OCI-LY3 (cell line): ENCODE data around the gene MYOF.
"Not testable (repeated sequence)": the region's sequence is repeated elsewhere in the genome, so short reads cannot be mapped to it uniquely, and the experiment has no call there.

Experiments
- H2AFZ ChIP-seq: fragments of 200-600, 300-600 bp; shearing (Covaris generic); 2 replicates; pipeline ENCODE4 v1.6.0; 2014; ENCODE audit warnings: antibody characterized with exemption, low read depth, low read length
- H3K27ac ChIP-seq: fragments of 200-600, 300-600 bp; sonication (generic); 2 replicates; pipeline ENCODE4 v1.5.1; 2014; ENCODE audit warnings: mild to moderate bottlenecking, low read length, moderate library complexity, mixed read lengths
- H3K27me3 ChIP-seq: fragments of 200-600, 300-600 bp; sonication (generic); 2 replicates; pipeline ENCODE4 v1.6.1; 2014; ENCODE audit warnings: low read depth, low read length, mixed read lengths
- H3K36me3 ChIP-seq: fragments of 200-600, 300-600 bp; sonication (generic); replicated peaks from 2 replicates; pipeline ENCODE3; 2014; ENCODE audit warnings: low read depth, low read length, mixed read lengths
- H3K4me1 ChIP-seq: fragments of 300-600, 200-600 bp; sonication (generic); 2 replicates; pipeline ENCODE4 v1.6.1; 2014; ENCODE audit warnings: low read length, mixed read lengths
- H3K4me2 ChIP-seq: fragments of 200-600, 300-600 bp; sonication (generic); 2 replicates; pipeline ENCODE4 v1.6.1; 2014; ENCODE audit warnings: low read length, mixed read lengths
- H3K4me3 ChIP-seq: fragments of 300-600, 200-600 bp; sonication (generic); 2 replicates; pipeline ENCODE4 v1.5.1; 2014; ENCODE audit warnings: antibody characterized with exemption, mild to moderate bottlenecking, low read length, moderate library complexity
- H3K79me2 ChIP-seq: fragments of 300-600, 200-600 bp; shearing (Covaris generic); 2 replicates; pipeline ENCODE4 v1.6.1; 2014; ENCODE audit warnings: mild to moderate bottlenecking, low read length, mixed read lengths
- H3K9ac ChIP-seq: fragments of 300-600, 200-600 bp; shearing (Covaris generic); 2 replicates; pipeline ENCODE4 v1.6.0; 2014; ENCODE audit warnings: mild to moderate bottlenecking, low read length, moderate library complexity
- H3K9me3 ChIP-seq: fragments of 200-600, 300-600 bp; shearing (Covaris generic); 2 replicates; pipeline ENCODE4 v1.6.1; 2014; ENCODE audit warnings: low read length, mixed read lengths; ENCODE audit not compliant: insufficient read depth
- H4K20me1 ChIP-seq: fragments of 200-600, 300-600 bp; sonication (generic); 2 replicates; pipeline ENCODE4 v1.6.1; 2016; ENCODE audit warnings: low read length, mixed read lengths; ENCODE audit not compliant: insufficient read depth
- CTCF ChIP-seq: fragments of 200-600, 300-600 bp; sonication (generic); IDR thresholded peaks from 2 replicates; pipeline ENCODE4 v1.5.1; 2014; ENCODE audit warnings: antibody characterized with exemption, low read length, low read depth
- EZH2phosphoT487 ChIP-seq: fragments of 200-600 bp; shearing (Covaris generic); IDR thresholded peaks from 2 replicates; pipeline ENCODE4 v1.6.1; 2018; ENCODE audit warnings: antibody characterized with exemption, mixed run types, low read depth

The MYOF gene

GRCh38 chr10:93319096-93319495 is 163.0 kb downstream of the MYOF start:
- H3K4me2 ChIP-seq: no peak overlapping the region
- no peaks in the 10 kb centered on the region for H4K20me1 ChIP-seq
- H3K4me1 ChIP-seq: no peaks in the 10 kb centered on the region
- H2AFZ ChIP-seq: no peak overlapping the region
- no peak overlapping the region for H3K9ac ChIP-seq
- H3K36me3 ChIP-seq: no peaks in the 10 kb centered on the region
- no peaks in the 10 kb centered on the region for H3K79me2 ChIP-seq
- no peak overlapping the region for H3K27ac ChIP-seq
- no peaks in the 10 kb centered on the region for H3K27me3 ChIP-seq
- TF ChIP-seq EZH2phosphoT487: no peak
- TF ChIP-seq CTCF: no peak
- no peak overlapping the region for H3K4me3 ChIP-seq
- no peaks in the 10 kb centered on the region for H3K9me3 ChIP-seq

- Histone ChIP-seq H3K27ac (no peak overlapping the region), H3K79me2 (no peaks in the 10 kb centered on the region), H4K20me1 (no peaks in the 10 kb centered on the region), H3K4me1 (peaks cover 7% of the 10 kb centered on the region; the same call in 1 of the 2 replicates), H3K4me3 (no peak overlapping the region), H3K27me3 (no peaks in the 10 kb centered on the region), H3K9me3 (no peaks in the 10 kb centered on the region), H2AFZ (no peak overlapping the region), H3K9ac (no peak overlapping the region), H3K4me2 (no peak overlapping the region), H3K36me3 (no peaks in the 10 kb centered on the region)
- no peak for TF ChIP-seq EZH2phosphoT487
- TF ChIP-seq CTCF: no peak
Observed at GRCh38 chr10:93315246-93315645, 166.9 kb downstream of the MYOF start.

- not testable (repeated sequence) for H2AFZ ChIP-seq, H3K9me3 ChIP-seq, H4K20me1 ChIP-seq, H3K4me1 ChIP-seq, H3K79me2 ChIP-seq, H3K9ac ChIP-seq, H3K4me3 ChIP-seq, H3K27me3 ChIP-seq, H3K4me2 ChIP-seq, H3K27ac ChIP-seq, H3K36me3 ChIP-seq
Observed at GRCh38 chr10:93314656-93315055, 167.5 kb downstream of the MYOF start.

- Histone ChIP-seq H3K4me3 (no peak overlapping the region), H3K9ac (no peak overlapping the region), H3K4me1 (peaks cover 7% of the 10 kb centered on the region; the same call in 1 of the 2 replicates), H3K27ac (no peak overlapping the region), H3K36me3 (no peaks in the 10 kb centered on the region), H3K9me3 (no peaks in the 10 kb centered on the region), H4K20me1 (no peaks in the 10 kb centered on the region), H3K79me2 (no peaks in the 10 kb centered on the region), H2AFZ (no peak overlapping the region), H3K27me3 (no peaks in the 10 kb centered on the region), H3K4me2 (no peak overlapping the region)
- TF ChIP-seq EZH2phosphoT487 (no peak), CTCF (no peak)
Observed at GRCh38 chr10:93313798-93314197, 168.3 kb downstream of the MYOF start.

- Histone ChIP-seq H3K9ac (no peak overlapping the region), H3K9me3 (no peaks in the 10 kb centered on the region), H2AFZ (no peak overlapping the region), H3K27me3 (no peaks in the 10 kb centered on the region), H3K79me2 (no peaks in the 10 kb centered on the region), H3K4me2 (no peak overlapping the region), H3K4me3 (no peak overlapping the region), H3K27ac (no peak overlapping the region), H3K4me1 (peaks cover 7% of the 10 kb centered on the region; the same call in 1 of the 2 replicates), H3K36me3 (no peaks in the 10 kb centered on the region), H4K20me1 (no peaks in the 10 kb centered on the region)
- no peak for TF ChIP-seq CTCF
- no peak for TF ChIP-seq EZH2phosphoT487
Observed at GRCh38 chr10:93309062-93309461, 173.1 kb downstream of the MYOF start.
